ENCODE measurements around the gene NDE1.

NDE1 gene

DNA sequence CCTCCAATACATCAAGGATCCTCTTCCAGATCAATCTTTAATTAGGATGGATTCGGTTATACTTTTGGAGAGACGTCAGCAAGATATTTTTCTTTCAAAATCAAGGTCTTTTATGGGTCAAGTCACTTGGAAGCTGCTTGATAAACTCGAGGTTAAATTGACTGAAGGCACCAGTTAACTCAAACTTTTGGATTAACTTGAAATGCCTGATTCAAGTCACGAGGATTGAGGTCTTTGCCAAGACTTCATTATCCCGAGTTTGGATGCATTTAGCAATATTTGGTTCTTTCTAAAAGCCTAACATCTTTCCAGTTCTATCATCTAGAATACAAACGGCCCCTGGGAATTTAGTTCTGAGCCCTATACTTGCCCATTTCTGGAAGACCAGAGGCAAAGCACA is 123.9 kb downstream of the NDE1 start:
- no peak for TF ChIP-seq MYC (IDR thresholded peaks at IDR 0.05; ENCODE audit: low read depth, low read length)
- TF ChIP-seq, protein P1, sequence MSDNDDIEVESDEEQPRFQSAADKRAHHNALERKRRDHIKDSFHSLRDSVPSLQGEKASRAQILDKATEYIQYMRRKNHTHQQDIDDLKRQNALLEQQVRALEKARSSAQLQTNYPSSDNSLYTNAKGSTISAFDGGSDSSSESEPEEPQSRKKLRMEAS (IDR thresholded peaks at IDR 0.05; ENCODE audit: low read depth, low read length), result no peak
- DNase-seq (ENCODE audit: low read depth), result no peak
- no peak overlapping the region for H3K4me3 ChIP-seq (ENCODE audit: low read depth, low read length)

DNA sequence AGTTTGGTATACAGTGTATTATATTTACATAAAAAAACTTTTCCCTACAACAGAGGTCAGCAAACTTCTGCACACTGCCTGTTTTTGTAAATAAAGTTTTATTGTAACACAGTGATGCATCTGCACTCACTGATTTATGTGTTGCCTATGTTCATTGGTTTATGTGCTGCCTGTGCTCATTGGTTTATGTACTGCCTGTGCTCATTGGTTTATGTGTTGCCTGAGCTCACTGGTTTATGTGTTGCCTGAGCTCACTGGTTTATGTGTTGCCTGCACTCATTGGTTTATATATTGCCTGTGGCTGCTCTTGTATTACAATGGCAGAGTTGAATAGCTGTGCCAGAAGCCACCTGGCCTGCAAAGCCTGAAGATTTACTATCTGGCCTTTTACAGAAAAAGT is 125.2 kb downstream of the NDE1 start:
- DNase-seq (ENCODE audit: low read depth), result peak; percentile 59
- TF ChIP-seq, protein P1 (IDR thresholded peaks at IDR 0.05; ENCODE audit: low read depth, low read length), result no peak
- no peak for TF ChIP-seq MYC (IDR thresholded peaks at IDR 0.05; ENCODE audit: low read depth, low read length)
- TF ChIP-seq, protein P2, sequence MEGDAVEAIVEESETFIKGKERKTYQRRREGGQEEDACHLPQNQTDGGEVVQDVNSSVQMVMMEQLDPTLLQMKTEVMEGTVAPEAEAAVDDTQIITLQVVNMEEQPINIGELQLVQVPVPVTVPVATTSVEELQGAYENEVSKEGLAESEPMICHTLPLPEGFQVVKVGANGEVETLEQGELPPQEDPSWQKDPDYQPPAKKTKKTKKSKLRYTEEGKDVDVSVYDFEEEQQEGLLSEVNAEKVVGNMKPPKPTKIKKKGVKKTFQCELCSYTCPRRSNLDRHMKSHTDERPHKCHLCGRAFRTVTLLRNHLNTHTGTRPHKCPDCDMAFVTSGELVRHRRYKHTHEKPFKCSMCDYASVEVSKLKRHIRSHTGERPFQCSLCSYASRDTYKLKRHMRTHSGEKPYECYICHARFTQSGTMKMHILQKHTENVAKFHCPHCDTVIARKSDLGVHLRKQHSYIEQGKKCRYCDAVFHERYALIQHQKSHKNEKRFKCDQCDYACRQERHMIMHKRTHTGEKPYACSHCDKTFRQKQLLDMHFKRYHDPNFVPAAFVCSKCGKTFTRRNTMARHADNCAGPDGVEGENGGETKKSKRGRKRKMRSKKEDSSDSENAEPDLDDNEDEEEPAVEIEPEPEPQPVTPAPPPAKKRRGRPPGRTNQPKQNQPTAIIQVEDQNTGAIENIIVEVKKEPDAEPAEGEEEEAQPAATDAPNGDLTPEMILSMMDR (IDR thresholded peaks at IDR 0.05; ENCODE audit: low read depth, low read length), result no peak
- TF ChIP-seq POLR2A (IDR thresholded peaks at IDR 0.05; ENCODE audit: extremely low read depth, insufficient read length), result no peak

DNA sequence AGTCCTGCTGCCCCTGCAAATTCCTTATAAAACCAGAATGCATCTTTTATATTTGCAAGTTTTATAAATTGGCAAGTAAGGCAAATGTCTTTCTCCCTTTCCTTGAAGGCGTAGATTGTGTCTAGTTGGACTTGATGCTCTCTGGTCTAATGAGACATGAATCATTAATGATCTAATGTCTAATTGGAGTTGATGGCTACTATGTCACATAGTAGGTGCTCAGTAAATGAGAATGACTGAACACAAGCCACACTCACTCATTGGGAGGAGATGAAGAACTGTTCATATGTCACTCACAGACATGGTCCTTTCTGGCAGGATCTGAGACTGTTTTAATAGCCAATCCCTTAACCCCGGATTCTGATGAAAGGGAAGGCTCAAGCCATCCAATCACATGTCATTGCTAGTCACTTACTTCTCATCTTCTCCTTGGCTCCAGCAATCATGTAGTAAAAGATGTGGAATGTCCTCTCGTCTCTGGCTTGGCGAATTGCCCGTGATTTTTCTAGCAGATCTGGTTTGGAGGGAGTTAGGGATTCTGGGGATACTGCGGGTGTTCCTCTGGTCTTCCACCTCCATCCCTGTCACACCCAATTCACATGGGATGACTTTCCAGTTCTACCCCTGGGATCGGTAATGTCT is 125.7 kb downstream of the NDE1 start:
- no peak for TF ChIP-seq POLR2A (IDR thresholded peaks at IDR 0.05; ENCODE audit: extremely low read depth, insufficient read length)
- TF ChIP-seq, protein P2 (IDR thresholded peaks at IDR 0.05; ENCODE audit: low read depth, low read length), result no peak
- TF ChIP-seq MYC (IDR thresholded peaks at IDR 0.05; ENCODE audit: low read depth, low read length), result no peak
- TF ChIP-seq, protein P1 (IDR thresholded peaks at IDR 0.05; ENCODE audit: low read depth, low read length), result no peak

More for the DNA sequence above, 125.2 kb downstream of the NDE1 start:
- no peak overlapping the region for H3K4me3 ChIP-seq (ENCODE audit: low read depth, low read length)

More for the DNA sequence above, 125.7 kb downstream of the NDE1 start:
- no peak for DNase-seq (ENCODE audit: low read depth)
- H3K4me3 ChIP-seq (ENCODE audit: low read depth, low read length), result no peak overlapping the region
